ENCODE data around the gene SMAGP. TPM values are rescaled to one million over a fixed set of nuclear protein-coding genes. Genes with fewer than 3 reads are reported as not detected.

Gene SMAGP
- total and polyA plus RNA-seq, 9 donors, result 5.2 to 36.5 (median 9.4) TPM

- Histone ChIP-seq H3K36me3 (no peaks in the 10 kb centered on the region), H3K4me3 (no peak overlapping the region), H3K4me1 (ENCODE audit: insufficient read depth) (no peaks in the 10 kb centered on the region), H3K27ac (no peak overlapping the region), H3K9me3 (no peaks in the 10 kb centered on the region), H3K27me3 (no peaks in the 10 kb centered on the region)
- no peak for DNase-seq
- intact Hi-C loops (cut with DNase I), result loop anchor here in 1 of 4 donors (10.0 kb wide), 1 partner anchor 114 kb away; no protein-coding TSS in a partner anchor
- no peak for TF ChIP-seq EP300 (IDR thresholded peaks at IDR 0.05)
- TF ChIP-seq, protein P1, sequence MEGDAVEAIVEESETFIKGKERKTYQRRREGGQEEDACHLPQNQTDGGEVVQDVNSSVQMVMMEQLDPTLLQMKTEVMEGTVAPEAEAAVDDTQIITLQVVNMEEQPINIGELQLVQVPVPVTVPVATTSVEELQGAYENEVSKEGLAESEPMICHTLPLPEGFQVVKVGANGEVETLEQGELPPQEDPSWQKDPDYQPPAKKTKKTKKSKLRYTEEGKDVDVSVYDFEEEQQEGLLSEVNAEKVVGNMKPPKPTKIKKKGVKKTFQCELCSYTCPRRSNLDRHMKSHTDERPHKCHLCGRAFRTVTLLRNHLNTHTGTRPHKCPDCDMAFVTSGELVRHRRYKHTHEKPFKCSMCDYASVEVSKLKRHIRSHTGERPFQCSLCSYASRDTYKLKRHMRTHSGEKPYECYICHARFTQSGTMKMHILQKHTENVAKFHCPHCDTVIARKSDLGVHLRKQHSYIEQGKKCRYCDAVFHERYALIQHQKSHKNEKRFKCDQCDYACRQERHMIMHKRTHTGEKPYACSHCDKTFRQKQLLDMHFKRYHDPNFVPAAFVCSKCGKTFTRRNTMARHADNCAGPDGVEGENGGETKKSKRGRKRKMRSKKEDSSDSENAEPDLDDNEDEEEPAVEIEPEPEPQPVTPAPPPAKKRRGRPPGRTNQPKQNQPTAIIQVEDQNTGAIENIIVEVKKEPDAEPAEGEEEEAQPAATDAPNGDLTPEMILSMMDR (IDR thresholded peaks at IDR 0.05), result no peak
- TF ChIP-seq POLR2A (IDR thresholded peaks at IDR 0.05), result no peak
- WGBS, 3 donors, result 91 to 96% (median 92%) methylated on average over 2 of the region's 2 CpGs
Measured at GRCh38 chr12:51209259-51209658, 61.0 kb downstream of the SMAGP start.

GRCh38 chr12:51208016-51208660 lies 62.1 kb downstream of the SMAGP start:
- TF ChIP-seq, protein P1 (IDR thresholded peaks at IDR 0.05), result no peak
- TF ChIP-seq EP300 (IDR thresholded peaks at IDR 0.05) (no peak), POLR2A (IDR thresholded peaks at IDR 0.05) (no peak)
- intact Hi-C loops (cut with DNase I), result loop anchor here in 1 of 4 donors (10.0 kb wide), 1 partner anchor 113 kb away; no protein-coding TSS in a partner anchor
- H3K4me1 ChIP-seq (ENCODE audit: insufficient read depth), result no peaks in the 10 kb centered on the region
- DNase-seq, result no peak
- no peaks in the 10 kb centered on the region for H3K36me3 ChIP-seq
- 89 to 93% (median 93%) methylated on average over 7 of the region's 7 CpGs for WGBS, 3 donors
- H3K27me3 ChIP-seq, result no peaks in the 10 kb centered on the region
- H3K27ac ChIP-seq, result no peak overlapping the region
- no peaks in the 10 kb centered on the region for H3K9me3 ChIP-seq
- no peak overlapping the region for H3K4me3 ChIP-seq

- Histone ChIP-seq H3K27ac (no peak overlapping the region), H3K36me3 (no peaks in the 10 kb centered on the region), H3K4me3 (no peak overlapping the region), H3K9me3 (no peaks in the 10 kb centered on the region), H3K4me1 (ENCODE audit: insufficient read depth) (no peaks in the 10 kb centered on the region), H3K27me3 (no peaks in the 10 kb centered on the region)
- TF ChIP-seq, protein P1 (IDR thresholded peaks at IDR 0.05), result no peak
- no peak for TF ChIP-seq POLR2A (IDR thresholded peaks at IDR 0.05)
- TF ChIP-seq EP300 (IDR thresholded peaks at IDR 0.05), result no peak
- WGBS, 3 donors, result 92 to 96% (median 95%) methylated on average over 6 of the region's 6 CpGs
- intact Hi-C loops (cut with DNase I), result loop anchor here in 1 of 4 donors (10.0 kb wide), 1 partner anchor 111 kb away; no protein-coding TSS in a partner anchor
- DNase-seq, result no peak
Measured at GRCh38 chr12:51205350-51205749, 64.9 kb downstream of the SMAGP start.

DNA sequence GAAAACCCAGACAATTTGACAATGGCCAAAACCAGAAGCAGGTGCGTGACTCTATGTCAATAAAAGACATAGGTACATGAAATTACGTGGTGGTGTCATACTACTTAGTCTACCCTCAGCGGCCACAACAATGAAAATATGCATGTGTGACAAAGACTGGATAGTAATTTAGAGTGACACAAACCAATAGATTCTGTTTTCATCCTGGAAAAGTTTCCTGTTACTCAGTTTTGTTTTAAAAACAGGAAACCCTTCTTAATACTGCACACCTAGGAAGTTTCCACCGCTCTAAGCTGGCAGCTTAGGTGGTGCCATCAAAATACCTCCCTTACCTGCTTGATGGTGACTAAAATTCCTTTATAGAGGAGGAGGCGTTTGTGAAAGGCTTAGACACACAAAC lies 67.5 kb downstream of the SMAGP start:
- TF ChIP-seq, protein P1 (IDR thresholded peaks at IDR 0.05), result no peak
- TF ChIP-seq POLR2A (IDR thresholded peaks at IDR 0.05) (no peak), EP300 (IDR thresholded peaks at IDR 0.05) (no peak)
- H3K4me3 ChIP-seq, result no peak overlapping the region
- no peaks in the 10 kb centered on the region for H3K4me1 ChIP-seq (ENCODE audit: insufficient read depth)
- WGBS, 3 donors, result 92 to 97% (median 96%) methylated on average over 5 of the region's 5 CpGs
- intact Hi-C loops (cut with DNase I), result loop anchor here in 1 of 4 donors (10.0 kb wide), 1 partner anchor 108 kb away; no protein-coding TSS in a partner anchor
- no peaks in the 10 kb centered on the region for H3K27me3 ChIP-seq
- H3K36me3 ChIP-seq, result no peaks in the 10 kb centered on the region
- no peak overlapping the region for H3K27ac ChIP-seq
- no peak for DNase-seq
- H3K9me3 ChIP-seq, result no peaks in the 10 kb centered on the region

All from ovary (tissue), 9 donors.